ENCODE data around the gene ACSS2.
A peak's percentile ranks its signal among the peaks of the same experiment; 100 is the strongest.

- peak; percentile 39 for TF ChIP-seq POLR2AphosphoS5 (IDR thresholded peaks at IDR 0.05)
- TF ChIP-seq, protein P1, sequence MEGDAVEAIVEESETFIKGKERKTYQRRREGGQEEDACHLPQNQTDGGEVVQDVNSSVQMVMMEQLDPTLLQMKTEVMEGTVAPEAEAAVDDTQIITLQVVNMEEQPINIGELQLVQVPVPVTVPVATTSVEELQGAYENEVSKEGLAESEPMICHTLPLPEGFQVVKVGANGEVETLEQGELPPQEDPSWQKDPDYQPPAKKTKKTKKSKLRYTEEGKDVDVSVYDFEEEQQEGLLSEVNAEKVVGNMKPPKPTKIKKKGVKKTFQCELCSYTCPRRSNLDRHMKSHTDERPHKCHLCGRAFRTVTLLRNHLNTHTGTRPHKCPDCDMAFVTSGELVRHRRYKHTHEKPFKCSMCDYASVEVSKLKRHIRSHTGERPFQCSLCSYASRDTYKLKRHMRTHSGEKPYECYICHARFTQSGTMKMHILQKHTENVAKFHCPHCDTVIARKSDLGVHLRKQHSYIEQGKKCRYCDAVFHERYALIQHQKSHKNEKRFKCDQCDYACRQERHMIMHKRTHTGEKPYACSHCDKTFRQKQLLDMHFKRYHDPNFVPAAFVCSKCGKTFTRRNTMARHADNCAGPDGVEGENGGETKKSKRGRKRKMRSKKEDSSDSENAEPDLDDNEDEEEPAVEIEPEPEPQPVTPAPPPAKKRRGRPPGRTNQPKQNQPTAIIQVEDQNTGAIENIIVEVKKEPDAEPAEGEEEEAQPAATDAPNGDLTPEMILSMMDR (IDR thresholded peaks at IDR 0.05) = peak in 2 of 4 experiments; percentile 18 to 24
Observed at GRCh38 chr20:34876406-34877282, at the start of gene ACSS2.
